Measurements from ENCODE around the gene GEMIN7.

- TF ChIP-seq, protein P1, sequence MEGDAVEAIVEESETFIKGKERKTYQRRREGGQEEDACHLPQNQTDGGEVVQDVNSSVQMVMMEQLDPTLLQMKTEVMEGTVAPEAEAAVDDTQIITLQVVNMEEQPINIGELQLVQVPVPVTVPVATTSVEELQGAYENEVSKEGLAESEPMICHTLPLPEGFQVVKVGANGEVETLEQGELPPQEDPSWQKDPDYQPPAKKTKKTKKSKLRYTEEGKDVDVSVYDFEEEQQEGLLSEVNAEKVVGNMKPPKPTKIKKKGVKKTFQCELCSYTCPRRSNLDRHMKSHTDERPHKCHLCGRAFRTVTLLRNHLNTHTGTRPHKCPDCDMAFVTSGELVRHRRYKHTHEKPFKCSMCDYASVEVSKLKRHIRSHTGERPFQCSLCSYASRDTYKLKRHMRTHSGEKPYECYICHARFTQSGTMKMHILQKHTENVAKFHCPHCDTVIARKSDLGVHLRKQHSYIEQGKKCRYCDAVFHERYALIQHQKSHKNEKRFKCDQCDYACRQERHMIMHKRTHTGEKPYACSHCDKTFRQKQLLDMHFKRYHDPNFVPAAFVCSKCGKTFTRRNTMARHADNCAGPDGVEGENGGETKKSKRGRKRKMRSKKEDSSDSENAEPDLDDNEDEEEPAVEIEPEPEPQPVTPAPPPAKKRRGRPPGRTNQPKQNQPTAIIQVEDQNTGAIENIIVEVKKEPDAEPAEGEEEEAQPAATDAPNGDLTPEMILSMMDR (conservative IDR thresholded peaks at IDR 0.05 in 1 of 2, IDR thresholded peaks at IDR 0.05 in 1 of 2; ENCODE audit: low read depth in 1 of 2, low read length in 2 of 2), result no peak
- TF ChIP-seq EZH2 (IDR thresholded peaks at IDR 0.05; ENCODE audit: low read length, missing control alignments), result no peak
Observed at GRCh38 chr19:45136507-45137178, 57.6 kb downstream of the GEMIN7 start.
